ENCODE data around the gene PIGB. TPM values are rescaled to one million over a fixed set of nuclear protein-coding genes. Genes with fewer than 3 reads are reported as not detected.
"Not testable (repeated sequence)": the region's sequence is repeated elsewhere in the genome, so short reads cannot be mapped to it uniquely, and the experiment has no call there.

The PIGB gene
- total RNA-seq, 4 donors from 2014 or later, result 5.1 to 14.8 (median 9.5) TPM

GRCh38 chr15:55279100-55279745, 39.8 kb upstream of the PIGB start:
- H3K4me3 ChIP-seq (ENCODE audit: low read depth, poor library complexity, severe bottlenecking), result no peak overlapping the region
- 90 to 92% methylated on average over 2 of the region's 2 CpGs for WGBS, 2 donors
- no peak for DNase-seq (ENCODE audit: low spot score in 2 of 2)
- no peak for TF ChIP-seq POLR2A (IDR thresholded peaks at IDR 0.05)
- no peak for TF ChIP-seq CTCF (IDR thresholded peaks at IDR 0.05)
- intact Hi-C loops (cut with DNase I; ENCODE audit: low total_unique reads), result no loop called here

DNA sequence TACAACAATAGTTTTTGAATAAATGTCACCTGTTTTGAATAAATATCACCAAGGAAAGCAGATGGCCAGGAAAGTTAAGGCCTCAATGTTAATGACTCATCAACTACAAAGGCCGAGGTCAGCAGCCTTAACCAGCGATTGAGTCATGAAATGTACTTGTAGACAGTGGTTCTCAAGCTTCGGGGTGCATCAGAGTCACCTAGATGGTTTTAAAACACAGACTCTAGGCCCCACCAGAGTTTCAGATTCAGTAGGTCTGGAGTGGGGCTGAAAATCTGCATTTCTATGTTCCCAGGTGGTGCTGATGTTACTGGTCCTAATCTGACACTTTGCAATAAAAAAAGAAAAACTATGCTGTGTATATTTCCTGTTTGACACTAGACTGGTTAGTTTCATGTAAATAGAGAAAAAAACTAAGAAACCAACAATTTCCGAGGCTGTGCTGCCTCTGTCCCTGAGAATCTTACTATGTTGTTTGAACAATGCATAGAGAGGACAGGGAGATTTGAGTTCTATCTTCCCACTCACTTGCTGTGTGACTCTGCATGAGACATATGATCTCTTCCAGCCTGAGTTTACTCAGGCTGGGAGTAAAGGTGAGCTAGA, 39.2 kb upstream of the PIGB start:
- DNase-seq (ENCODE audit: low spot score in 2 of 2), result no peak
- no peak for TF ChIP-seq CTCF (IDR thresholded peaks at IDR 0.05)
- TF ChIP-seq POLR2A (IDR thresholded peaks at IDR 0.05), result no peak
- 53 to 57% methylated on average over 4 of the region's 4 CpGs for WGBS, 2 donors
- no peak overlapping the region for H3K4me3 ChIP-seq (ENCODE audit: low read depth, poor library complexity, severe bottlenecking)
- intact Hi-C loops (cut with DNase I; ENCODE audit: low total_unique reads), result no loop called here

GRCh38 chr15:55280589-55280988, 38.4 kb upstream of the PIGB start:
- DNase-seq (ENCODE audit: low spot score in 2 of 2); H3K4me3 ChIP-seq (ENCODE audit: low read depth, poor library complexity, severe bottlenecking); intact Hi-C loops (cut with DNase I; ENCODE audit: low total_unique reads): not testable (repeated sequence)
- 73 to 77% methylated on average over 2 of the region's 2 CpGs for WGBS, 2 donors

DNA sequence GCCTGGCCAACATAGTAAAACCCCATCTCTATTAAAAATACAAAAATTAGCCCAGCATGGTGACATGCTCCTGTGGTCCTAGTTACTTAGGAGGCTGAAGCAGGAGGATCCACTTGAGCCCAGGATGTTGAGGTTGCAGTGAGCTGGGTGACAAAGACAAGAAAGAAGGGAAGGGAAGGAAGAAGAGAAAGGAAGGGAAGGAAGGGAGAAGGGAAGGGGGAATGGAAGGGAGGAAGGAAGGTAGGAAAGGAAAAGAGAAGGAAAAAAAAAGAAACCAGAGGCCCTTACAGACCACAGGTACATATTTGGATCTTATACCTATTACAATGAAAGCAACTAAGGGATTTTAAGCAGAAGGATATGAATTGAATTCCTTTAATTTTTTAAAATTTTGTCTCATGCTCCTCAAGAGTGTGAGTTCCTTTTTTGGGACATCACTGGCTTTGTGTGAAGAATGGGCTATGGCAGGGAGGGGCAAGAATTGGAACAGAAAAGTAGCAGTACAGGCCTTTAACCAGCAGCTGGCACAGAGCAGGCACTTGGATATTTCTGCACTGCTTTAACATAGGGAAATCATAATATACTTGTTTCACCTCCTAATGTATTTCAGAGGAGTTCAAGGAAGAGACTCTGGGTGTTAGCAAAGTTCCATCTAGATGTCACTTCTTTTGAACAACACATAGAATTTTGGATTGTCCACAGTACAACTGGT, 37.3 kb upstream of the PIGB start:
- DNase-seq (ENCODE audit: low spot score in 2 of 2), result no peak
- no peak overlapping the region for H3K4me3 ChIP-seq (ENCODE audit: low read depth, poor library complexity, severe bottlenecking)
- intact Hi-C loops (cut with DNase I; ENCODE audit: low total_unique reads), result no loop called here
- TF ChIP-seq POLR2A (IDR thresholded peaks at IDR 0.05) (no peak), CTCF (IDR thresholded peaks at IDR 0.05) (no peak)

DNA sequence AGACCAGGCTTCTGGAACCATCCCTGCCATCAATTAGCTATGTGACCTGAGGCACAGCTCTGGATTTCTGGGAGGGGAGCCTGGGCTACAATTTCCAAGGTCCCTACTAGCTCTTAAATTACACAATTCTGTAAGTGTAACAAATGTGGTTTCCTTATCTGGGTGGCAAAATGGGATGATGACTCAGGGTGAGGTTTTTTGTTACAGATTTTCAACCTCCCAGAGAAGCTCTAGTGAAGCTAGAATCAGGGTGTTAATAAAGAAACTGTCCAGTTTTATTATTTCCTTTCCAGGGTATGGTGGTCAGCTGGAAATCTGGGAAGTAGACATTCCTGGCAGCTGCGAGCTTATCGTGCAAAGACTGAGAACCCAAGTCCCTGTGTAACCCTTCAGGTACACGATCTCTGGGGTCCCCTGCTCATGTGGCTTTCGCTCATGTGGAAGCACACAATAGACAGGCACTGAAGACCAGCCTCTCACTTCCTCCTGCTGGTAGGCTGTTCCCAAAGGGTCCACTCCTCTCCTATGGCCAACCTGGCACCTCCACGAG, 36.7 kb upstream of the PIGB start:
- intact Hi-C loops (cut with DNase I; ENCODE audit: low total_unique reads), result no loop called here
- no peak for TF ChIP-seq POLR2A (IDR thresholded peaks at IDR 0.05)
- no peak for TF ChIP-seq CTCF (IDR thresholded peaks at IDR 0.05)
- WGBS, 2 donors, result 57 to 74% methylated on average over 5 of the region's 5 CpGs
- no peak overlapping the region for H3K4me3 ChIP-seq (ENCODE audit: low read depth, poor library complexity, severe bottlenecking)
- DNase-seq (ENCODE audit: low spot score in 2 of 2), result no peak

All from lower leg skin (tissue), 4 donors.